NCI-H2196 treated with DMSO at 0.1 percent for 48 hours (cell line): ENCODE results near the gene NCAPH2.

Experiments
- DNase-seq: peaks from one replicate; lab custom pipeline; 2025; ENCODE audit not compliant: unreplicated experiment; lab: John Stamatoyannopoulos, UW

NCAPH2 gene

GRCh38 chr22:50473855-50474671 is 34.0 kb upstream of the NCAPH2 start:
- no peak for DNase-seq

- DNase-seq: peak; percentile 66
Observed at GRCh38 chr22:50474710-50475651, 33.0 kb upstream of the NCAPH2 start, which contains the start of gene SBF1. Gene SBF1 (minus strand): TSS chr22:50475035. CDS start chr22:50474840, 195 bp downstream.

- DNase-seq: no peak
Observed at GRCh38 chr22:50475652-50476002, 32.4 kb upstream of the NCAPH2 start.

GRCh38 chr22:50476868-50477267 is 31.2 kb upstream of the NCAPH2 start:
- DNase-seq: no peak

GRCh38 chr22:50477923-50478322 is 30.1 kb upstream of the NCAPH2 start:
- no peak for DNase-seq

GRCh38 chr22:50479721-50480120 is 28.3 kb upstream of the NCAPH2 start:
- no peak for DNase-seq

- no peak for DNase-seq
Observed at GRCh38 chr22:50481045-50481439, 27.0 kb upstream of the NCAPH2 start.

- no peak for DNase-seq
Observed at GRCh38 chr22:50481440-50482106, 26.5 kb upstream of the NCAPH2 start, which contains the start of gene ADM2. Gene ADM2 (plus strand): TSS chr22:50481543. CDS start chr22:50481848, 305 bp downstream.

GRCh38 chr22:50482107-50483074 is 25.6 kb upstream of the NCAPH2 start:
- DNase-seq: no peak

GRCh38 chr22:50483106-50483505 is 24.9 kb upstream of the NCAPH2 start:
- DNase-seq: no peak

- no peak for DNase-seq
Observed at GRCh38 chr22:50483556-50483955, 24.5 kb upstream of the NCAPH2 start.

- no peak for DNase-seq
Observed at GRCh38 chr22:50483977-50484853, 23.8 kb upstream of the NCAPH2 start.

GRCh38 chr22:50485221-50486131 is 22.5 kb upstream of the NCAPH2 start:
- DNase-seq: no peak

- no peak for DNase-seq
Observed at GRCh38 chr22:50486561-50487289, 21.3 kb upstream of the NCAPH2 start, which contains the start of gene MIOX. Gene MIOX (plus strand): TSS chr22:50486859. CDS start chr22:50486898, 39 bp downstream.

- DNase-seq: no peak
Observed at GRCh38 chr22:50487290-50488005, 20.6 kb upstream of the NCAPH2 start.

GRCh38 chr22:50488006-50488677 is 19.9 kb upstream of the NCAPH2 start:
- DNase-seq: no peak
